Stimulated activated CD8-positive, alpha-beta memory T cell treated with anti-CD3 and anti-CD28 coated beads, Interleukin-12 subunit alpha, Interleukin-12 subunit beta, amount 100 ng/mL, for 24 hours (primary cell): ENCODE data around the gene IP6K2.
A peak's percentile ranks its signal among the peaks of the same experiment; 100 is the strongest.

ENCODE experiments used
- DNase-seq: peaks from one replicate; pipeline ENCODE4 v3.0.0-alpha.2; 2020; ENCODE audit errors: extremely low read depth

IP6K2 gene

DNA sequence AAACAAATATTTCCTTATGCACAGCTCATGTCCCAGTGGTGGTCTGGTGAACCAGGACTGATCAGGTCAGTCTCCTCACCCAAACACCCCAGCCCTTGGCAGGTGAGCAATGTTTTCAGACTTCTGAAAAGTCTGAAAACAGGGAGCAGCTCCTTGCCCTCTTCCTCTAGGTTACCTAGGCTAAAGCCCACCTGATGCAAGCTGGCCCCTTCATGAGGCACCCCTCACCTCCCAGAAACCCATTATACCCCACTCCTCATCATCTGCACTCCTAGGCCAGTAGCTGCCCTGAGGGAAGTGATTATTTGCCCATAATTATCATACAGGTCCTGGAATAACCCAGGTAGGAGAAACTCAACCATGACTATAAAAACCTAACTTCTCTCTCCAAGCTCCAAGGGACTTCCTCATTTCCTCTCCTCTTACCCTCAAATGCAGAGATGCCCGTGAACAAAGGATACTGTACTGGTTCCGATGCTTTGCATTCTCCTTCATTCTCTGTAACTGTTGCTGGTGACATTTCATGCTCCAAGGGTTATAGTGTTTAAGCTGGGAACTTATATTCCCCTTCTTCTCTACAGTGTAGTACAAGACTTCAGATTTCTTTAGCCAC lies 26.1 kb downstream of the IP6K2 start:
- DNase-seq, result no peak

DNA sequence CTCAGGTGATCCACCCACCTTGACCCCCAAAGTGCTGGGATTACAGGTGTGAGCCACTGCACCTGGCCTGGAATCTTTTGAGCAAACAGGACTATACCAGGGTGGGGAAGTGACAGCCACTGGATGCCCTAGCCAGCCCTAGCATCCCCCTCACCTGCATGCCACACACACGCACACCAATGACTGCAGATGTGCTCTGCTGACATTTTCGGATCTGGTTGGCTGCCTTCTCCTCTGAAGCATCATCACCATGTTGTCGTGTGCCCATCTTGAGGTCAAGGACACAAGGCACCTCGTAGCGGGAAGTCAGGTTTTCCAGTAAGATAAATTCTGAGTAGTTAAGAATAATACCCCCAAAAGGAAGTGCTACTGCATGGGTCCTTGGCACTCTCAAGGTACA lies 27.6 kb downstream of the IP6K2 start:
- no peak for DNase-seq

DNA sequence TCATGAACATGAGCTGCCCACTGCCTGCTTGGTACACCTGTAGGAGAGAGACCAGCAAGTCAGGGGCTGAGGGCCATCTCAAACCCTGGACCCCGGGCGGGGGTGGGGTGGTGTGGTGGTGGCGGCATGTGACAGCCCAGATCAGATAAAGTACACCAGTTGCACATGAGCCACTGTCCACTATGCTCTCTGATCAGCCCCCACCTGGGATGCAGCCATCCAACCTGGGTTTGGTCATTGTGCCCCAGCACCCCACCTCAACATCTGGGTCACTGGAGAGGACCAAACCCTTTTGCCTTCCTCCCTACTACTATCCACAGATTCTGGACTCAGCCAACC lies 28.3 kb downstream of the IP6K2 start:
- DNase-seq, result no peak

DNA sequence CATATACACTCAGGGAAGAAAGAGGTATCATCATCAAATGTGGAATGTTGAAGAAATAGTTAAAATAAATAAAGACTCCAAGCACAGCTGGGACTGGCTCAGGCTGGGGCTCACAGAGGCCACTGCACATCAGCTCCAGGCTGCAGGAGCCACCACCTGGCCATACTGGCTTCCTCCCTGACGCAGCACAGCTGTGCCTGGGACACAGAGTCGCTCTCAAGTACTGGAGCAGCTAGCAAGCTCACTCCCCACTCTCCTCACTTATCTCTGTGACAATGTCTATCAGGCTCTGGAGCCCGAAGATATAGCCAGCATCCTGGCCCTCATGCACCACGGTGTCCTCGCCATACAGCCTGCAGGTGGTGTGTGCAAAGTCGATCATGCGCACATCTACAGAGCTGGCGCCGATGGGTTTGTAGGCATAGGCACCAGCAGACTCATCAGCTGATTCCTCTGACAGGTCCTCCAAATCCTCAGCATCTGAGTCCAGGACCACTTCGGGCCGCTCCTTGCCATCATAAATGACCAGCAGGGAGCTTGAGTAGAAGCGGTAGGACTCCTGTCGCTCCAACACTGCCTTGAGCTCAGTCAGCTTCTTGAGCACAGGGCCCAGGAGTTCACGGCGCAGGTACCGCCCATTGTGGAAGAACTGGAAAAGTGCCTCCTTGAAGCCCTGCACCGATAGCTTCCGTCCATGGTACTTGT lies 28.8 kb downstream of the IP6K2 start:
- no peak for DNase-seq

DNA sequence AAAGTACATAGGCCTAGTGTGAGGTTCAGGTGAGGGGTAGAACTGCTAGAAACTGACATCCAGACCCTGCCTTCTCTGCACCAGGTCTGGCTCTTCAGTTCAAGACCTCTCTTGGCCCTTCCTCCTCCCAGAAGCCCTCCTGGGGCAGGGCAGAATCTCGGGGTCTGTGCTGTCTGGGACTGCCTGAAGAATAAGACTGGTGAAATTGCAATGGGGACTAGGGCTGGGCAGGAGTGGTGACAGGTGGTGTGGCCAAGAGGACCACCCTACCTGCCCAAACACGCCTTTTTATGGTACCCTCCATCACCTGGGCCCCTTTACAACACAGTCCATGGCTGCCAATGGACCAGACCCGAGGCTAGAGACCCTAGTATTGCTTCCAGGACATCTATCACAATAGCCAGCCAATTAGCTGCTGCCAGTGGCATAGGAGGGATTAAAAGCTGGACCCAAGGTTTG lies 29.8 kb downstream of the IP6K2 start:
- DNase-seq, result no peak

DNA sequence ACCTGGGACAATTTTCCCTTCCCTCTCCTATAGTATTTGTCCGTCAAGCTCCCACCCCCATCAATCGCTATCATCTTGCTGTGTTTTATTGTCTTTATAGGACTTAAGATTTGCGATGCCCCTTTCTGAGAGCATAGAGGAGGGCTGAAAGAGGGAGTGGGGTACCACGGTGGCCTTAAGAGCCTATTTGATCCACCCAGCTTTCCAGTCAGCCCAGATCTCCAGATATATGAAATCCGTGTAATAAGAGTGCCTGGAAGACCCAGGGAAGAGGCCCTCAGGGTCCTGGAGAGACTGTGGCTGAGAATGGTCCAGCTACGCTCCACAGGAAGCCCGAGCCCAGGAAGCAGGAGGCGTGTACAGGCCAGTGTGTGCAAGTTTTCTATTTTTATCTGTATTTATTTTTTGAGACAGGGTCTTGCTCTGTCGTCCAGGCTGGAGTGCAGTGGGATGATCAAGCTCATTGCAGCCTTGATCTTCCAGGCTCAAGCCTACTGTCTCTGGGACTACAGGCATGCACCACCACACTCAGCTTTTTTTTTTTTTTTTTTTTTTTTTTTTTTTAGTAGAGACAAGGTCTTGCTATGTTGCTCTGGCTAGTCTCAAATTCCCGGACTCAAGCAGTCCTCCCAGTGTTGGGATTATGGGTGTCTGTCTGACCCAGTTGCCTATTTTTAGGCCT lies 30.3 kb downstream of the IP6K2 start:
- DNase-seq, result no peak

DNA sequence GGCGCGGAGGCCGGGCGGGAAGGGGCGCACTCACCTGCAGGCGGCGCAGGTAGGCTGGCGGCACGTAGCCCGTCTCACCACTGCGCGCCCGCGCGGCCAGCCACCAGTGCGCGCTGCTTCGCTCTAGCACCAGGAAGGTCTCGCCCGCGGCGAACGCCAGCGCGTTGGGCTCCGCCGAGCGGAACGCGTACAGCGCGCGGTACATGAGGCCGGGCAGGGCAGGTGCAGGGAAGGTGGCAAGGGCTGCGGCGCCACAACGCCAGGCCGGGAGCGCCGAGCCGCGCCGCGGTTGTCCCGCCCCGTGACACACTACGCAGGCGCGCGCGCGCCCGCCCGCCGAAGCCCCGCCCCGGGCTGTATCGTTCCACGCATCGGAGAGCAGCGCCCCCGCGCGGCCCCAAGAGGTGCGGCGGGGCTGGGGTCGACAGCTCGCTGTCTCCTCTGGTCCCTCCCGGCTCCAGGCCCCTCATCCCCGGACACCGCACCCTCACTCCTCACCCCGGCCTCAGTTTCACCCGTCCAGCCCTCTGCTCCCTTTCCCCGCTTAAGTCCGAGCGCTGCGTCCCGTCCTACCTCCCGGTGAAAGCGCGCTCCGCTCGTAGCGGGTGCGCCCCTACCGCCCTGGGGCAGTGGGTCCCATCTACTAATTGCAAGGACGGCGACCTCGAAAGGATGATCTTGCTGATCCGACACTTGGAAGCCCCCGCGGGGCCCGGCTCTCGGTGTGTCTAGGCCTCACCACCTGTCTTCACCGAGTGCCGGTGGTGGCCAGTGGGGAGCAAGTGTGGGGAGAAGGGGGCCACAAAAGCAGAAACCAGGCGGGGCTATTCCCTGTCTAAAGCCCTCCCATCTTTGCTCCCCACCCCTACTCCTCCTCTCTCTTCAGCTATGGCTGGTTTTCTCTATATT lies 31.2 kb downstream of the IP6K2 start, which contains the start of gene NCKIPSD:
Gene NCKIPSD, minus strand, starts transcription at position 313 of the 909 bp plus-strand sequence. Its CDS starts 108 bp downstream, at position 205.
- DNase-seq, result peak; percentile 81

DNA sequence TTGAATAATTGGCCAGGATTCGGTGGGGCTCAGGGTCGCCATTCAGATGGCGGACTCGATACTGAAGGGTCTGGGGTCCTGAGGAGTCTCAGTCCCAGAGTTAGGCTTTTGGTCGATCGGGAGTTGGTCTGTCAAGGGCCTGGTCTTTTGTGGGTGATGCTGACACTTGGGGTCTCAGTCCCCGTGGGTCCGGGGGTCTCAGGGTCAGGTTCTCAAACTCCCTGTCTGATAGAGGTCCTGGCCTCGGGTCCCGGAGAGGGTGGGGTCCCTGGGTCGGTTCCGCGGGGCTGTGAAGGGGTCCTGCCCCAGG lies 31.8 kb downstream of the IP6K2 start:
- no peak for DNase-seq

DNA sequence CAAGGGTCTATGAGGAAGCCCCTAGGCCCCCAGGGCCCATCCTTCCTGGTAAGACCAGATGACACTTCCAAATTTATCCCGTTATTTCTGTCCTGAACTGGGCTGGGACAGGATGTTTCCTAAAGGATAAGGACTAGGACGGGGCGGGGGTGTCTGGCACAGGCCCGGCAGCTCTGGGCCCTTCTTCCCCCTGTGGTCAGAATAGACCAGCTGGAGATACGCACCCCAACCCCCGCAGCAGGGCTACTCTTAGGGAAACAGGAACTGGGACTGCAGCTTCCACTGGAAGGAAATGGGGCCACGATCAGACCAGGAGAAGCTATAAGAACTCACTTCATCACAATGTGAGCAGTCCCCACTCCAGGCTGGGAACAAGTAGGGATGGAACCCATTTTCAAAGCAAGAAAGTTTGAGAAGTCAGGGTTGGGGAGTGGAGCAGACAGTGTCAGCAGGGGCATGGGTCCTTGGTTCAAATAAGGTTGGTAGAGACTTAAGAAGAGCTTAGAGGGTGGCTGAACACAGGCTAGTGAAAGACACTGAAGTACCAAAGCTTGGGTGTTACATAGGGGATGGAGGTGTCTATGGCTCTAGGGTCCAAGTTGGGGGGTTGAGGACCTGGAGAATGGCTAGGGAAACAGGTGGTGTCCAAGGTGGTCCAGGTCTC lies 32.4 kb downstream of the IP6K2 start:
- DNase-seq, result no peak

DNA sequence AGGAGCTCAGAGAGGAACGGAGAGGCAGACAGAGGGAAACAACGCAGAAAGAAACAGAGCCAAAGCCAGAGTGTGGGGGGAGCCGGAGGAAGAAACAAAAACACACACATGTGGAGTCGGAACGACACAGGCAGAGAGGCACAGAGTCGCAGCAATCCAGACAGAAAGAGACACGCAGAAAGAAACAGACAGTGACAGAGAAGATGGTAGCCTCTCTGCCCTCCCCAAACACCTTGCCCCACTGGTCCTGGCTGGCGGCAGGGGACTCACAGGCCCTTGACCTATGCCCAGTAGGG lies 33.0 kb downstream of the IP6K2 start:
- DNase-seq, result no peak

DNA sequence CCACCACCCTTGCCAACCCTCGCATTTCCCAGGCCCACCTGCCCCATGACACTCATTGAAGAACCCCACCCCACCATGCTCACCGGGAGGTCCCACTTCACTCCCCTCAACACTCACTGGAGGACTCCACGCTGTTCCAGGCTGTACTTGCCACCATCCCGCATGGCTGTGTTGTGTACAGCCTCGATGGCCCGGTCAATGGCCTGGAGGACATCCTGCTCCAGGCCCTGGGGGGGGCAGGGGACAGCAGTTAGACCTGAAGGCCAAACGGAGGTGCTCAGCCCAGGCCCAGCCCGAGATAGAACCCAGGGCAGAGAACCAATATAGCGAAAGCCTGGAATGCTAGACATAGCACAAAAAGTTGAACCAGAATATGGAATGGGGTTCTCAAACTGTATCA lies 34.2 kb downstream of the IP6K2 start:
- DNase-seq, result no peak

DNA sequence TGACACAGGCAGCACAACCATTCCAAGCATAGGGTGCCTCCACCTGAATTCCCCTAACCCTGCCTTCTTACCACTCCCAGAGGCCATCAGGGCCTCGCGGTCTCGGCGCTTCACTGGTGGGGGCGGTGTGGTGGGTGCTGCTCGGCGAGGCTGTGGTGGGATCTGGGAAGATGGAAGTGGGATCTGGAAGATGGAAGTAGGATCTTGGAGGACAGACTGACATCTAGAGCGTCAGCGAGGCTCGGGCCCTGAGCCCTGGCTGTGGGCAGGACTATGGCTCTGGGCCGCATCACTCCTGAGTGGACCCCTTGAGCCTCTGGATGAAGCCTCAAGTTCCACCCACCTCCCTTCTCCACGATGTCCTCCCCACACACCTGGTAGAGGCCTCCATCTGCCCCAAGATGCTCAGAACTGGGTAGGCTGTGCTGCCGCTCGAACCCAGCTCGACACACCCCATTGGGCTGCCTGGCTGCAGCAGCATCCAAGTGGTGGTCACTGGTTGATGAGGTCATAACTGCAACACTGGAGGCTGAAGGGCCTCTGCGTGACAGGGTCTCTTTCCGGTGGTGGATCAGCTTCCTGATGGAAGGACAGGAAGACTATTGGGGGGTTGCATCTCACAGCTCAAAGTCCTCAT lies 34.9 kb downstream of the IP6K2 start:
- no peak for DNase-seq

DNA sequence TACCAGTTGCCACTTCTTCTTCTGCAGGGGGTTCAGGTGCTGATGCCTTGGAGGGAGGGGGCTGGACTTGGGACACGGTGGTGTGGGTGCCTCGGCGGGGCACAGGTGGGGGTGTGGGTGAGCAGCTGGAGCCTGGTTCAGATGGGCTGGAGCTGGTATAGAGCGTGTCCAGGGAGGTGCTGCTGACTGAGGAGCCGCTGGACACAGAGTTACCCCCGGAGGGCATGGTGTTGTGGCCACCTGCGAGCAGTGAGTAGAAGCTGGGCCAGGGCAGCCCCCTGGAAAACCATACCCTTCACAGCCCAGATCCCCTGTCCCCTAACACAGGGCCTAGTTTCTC lies 35.5 kb downstream of the IP6K2 start:
- DNase-seq, result no peak

DNA sequence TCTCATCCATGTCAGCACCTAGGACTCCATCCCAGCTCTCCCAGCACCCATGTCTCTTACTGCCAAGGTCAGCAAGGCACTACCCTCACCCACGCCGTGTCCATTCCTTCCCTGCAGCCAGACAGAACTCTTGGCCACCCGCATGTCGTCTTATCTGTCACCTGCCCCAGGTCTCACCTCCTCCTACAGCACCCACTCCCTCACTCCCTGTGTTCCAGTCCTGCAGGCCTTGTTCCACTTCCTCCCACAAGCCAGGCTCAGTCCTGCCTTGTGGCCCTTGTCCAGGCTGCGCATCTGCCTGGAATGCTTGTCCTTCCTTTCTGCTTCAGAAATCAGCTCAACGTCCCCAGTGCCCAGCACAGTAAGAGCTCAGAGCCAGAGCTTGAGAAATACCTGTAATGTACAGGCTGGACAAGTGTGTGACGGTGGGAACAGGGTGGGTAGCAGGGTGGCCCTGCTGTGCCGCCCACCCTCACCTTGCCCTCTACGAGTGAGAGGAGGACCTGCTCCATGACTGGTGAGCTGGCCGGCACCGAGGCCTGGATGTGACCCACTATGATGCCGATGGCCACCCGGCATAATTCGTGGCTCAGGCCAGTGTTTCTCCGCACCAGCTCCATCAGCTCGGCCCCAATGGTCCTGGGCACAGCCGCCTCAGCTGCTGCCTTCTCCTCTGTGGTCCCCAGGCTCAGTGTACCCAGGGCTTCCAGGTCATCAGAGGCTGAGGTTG lies 36.0 kb downstream of the IP6K2 start:
- DNase-seq, result no peak

DNA sequence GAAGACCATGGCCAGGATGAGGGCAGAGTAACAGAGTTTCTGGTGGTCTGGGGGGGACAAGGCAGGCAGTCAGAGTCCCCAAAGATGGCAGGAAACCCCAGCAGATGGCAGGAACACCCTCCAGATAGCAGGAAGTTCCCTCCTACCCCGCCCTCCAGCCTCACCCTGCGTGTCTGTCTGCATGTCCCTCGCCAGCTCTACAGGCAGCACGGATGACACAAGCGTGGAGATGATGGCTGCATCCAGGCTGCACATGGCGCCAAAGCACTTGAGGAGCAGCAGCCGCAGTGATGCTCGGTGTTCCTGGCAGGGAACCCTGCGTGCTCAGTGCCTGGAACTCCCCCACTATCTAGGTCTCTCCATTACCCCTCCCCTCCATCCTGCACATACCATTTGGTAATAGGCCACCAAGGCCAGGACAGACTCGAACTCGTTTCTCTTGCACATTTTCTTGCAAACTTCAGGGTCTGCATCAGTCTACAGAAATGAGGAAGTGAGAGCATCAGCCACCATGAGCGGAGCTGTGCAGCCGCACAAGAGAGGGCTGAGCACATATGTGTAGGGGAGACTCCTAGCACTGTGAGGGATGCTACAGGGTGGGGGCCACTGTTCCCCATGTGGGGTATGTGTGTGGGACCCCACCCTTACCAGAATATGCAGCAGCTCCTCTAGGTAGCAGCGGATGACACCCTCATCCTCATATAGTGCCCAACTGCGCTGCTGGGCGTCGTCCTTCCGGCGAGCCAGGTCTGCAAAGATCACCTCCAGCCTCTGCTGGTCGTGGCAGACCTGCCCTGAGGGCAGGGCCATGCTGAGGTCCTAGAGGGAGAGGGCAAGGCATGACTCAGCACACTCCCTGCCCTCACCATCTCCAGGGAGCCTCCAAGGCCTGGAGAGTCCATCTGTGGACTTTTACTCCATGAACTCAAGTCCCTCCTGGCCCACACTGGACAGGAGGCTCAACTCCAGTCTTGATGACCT lies 37.3 kb downstream of the IP6K2 start:
- DNase-seq, result no peak

DNA sequence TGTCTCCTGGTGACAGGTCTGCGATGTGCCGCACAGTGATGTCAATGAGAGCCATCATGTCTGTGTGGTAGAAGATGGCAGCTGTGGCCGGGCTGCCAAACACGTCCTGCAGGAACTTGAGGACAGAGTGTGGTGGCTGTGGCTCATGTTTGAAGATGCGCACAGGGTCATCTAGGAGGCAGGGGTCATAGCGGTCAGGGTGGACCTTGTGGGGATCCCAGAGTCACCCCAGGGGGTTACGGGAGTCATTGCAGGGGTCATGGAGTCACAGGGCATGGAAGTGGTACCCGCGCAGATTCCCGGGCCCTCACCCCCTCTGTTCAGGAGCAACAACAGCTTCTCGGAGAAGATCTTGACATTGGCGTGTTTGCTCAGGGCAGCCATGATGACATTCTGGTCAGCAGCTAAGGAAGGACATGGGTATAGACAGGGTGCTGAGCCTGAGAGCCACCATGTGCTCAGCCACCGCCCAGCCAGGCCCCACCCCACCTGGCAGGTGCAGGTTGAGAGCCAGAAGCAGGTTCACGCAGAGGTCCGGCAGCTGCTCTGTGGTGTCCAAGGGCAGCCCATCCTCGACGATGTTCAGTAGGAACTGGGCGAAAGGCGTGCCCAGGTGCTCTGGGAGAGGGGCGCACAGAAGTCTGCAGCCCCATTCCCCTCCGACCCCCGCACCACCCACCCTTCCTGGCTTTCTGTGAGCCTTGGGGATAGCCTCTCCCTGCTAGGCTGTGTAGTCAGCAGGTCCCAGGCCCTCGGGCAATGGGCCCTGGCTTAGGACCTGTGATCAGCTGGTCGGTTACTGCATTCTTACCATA lies 38.2 kb downstream of the IP6K2 start:
- DNase-seq, result no peak

DNA sequence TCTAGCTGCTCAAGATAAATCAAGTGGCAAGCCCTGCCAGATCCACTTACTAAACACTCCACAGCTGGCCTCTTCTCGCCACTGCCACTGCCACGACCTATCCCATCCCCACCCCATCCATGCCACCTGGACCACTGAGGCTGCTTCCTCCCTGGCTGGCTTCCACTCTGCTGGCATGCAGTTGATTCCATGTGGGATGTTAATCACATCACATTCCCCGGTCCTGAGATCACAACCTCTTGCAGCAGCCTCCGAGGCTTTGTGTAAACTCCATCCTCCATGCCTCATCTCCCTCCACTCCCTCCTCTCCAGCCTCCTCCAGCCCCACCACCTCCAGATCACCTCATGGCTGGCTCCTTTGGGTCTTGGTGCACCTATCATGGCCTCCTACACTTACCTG lies 39.0 kb downstream of the IP6K2 start:
- no peak for DNase-seq

DNA sequence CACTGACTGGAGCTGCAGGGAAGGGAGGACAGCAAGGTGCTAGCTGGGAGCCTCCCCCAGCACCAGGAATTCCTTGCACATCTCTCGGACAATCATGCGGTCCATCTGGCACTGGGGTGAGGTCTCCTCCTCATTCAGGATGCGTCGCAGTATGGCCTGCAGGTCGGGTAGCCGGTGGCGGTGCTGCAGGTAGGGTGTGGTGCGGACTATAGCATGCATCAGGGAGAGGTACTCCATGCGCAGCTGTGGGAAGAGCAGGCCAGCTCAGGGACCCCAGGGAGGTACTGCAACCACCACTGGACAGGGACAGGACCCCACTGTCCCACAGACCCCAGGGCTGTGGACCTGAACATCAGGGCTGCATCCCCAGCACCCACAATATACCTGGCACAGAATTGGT lies 42.5 kb downstream of the IP6K2 start:
- no peak for DNase-seq

DNA sequence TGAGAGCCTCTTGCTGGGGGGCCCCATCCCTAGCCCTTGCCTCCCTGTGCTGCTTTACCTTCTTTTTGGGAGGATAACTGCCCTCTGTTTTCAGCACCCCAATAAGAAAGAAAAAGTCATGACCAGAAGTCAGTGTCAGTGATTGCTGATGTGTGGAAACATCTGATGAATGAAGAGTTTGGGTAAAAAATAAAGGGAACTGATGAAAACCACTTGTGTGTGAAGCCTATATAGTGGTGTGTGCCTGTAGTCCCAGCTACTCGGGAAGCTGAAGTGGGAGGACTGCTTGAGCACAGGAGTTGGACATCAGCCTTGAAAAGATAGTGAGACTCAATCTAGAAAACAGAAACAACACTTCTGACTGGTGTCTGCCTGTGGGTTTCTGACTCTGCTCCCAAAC lies 44.5 kb downstream of the IP6K2 start:
- DNase-seq, result no peak
